ENCODE results near the gene UBE2K.
"Not testable (repeated sequence)": the region's sequence is repeated elsewhere in the genome, so short reads cannot be mapped to it uniquely, and the experiment has no call there.

DNA sequence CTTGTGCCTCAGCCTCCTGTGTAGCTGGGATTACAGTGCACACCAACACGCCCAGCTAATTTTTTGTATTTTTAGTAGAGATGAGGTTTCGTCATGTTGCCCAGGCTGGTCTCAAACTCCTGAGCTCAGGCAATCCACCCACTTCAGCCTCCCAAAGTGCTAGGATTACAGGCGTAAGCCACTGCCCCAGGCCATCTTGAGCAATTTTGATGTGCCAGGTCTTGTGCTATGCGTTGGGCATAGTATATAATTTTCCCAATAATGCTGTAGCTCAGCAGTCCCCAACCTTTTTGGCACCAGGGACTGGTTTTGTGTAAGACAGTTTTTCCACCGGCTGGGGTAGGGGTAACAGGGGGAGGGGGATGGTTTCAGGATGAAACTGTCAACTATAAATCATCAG is 41.3 kb upstream of the UBE2K start:
- TF ChIP-seq CTCF, POLR2AphosphoS5 (IDR thresholded peaks at IDR 0.05): not testable (repeated sequence)

Data from stomach (tissue), 4 donors.